Stimulated activated naive CD4-positive, alpha-beta T cell treated with Interleukin-2 at 50 U/mL for 16 hours (primary cell): ENCODE results near the gene BANK1.

ENCODE experiments used
- DNase-seq: peaks from one replicate; lab custom pipeline; 2025; lab: John Stamatoyannopoulos, UW

BANK1 gene

GRCh38 chr4:101823864-101824263 lies 33.3 kb downstream of the BANK1 start:
- no peak for DNase-seq

DNA sequence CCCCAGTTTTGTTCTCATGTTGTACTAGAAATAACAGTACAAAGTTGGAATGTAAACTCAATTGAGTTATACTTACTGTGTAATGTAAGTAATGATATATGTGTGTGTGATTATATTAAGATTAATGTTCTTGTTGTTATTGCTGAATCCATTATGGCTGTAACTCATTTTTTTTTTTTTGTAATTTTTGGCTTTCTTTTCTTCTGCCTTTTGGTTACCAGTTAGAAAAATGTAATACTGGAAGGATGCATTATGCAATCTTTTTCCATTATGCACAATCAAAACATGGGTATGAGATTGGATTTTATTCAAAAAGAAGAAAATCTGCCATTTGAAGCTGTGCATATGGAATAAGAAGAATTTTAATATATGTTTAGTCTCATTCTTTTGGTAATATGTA lies 34.0 kb downstream of the BANK1 start:
- no peak for DNase-seq

DNA sequence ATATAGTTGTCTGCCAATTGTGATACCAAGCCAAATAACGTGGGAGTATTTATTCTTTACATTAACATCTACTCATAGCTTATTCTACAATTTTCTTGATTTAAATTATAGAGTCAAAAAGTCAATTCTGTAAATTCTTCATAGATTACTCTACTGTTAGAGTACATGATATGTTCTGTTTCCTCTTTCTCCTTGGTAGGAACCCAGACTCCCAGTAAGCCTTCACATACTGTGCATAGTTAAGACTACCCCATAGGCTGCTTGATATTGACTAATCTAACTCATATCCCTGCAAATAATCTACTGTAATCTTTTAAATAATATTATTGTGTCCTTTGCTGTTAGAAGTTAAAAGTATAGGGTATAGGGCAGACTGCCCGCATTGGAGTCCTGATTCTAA lies 35.4 kb downstream of the BANK1 start:
- no peak for DNase-seq

DNA sequence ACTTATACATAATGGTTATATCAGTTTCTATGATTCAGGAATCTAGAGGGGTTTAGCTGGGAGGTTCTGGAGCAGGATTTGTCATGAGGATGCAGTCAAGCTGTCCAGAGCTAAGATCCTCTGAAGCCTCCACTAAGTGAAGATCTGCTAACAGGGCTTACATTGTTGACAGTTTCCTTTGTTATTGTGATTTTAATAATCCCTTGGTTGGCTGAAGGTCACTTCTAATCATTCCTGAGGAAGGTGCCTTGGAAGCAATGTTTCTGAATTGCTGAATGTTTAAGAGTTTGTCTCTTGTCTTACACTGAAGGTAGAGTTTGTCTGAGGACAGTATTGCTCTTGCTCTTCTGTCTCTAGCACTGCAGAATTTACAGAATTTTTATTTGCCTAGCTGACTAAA lies 41.3 kb downstream of the BANK1 start:
- no peak for DNase-seq

GRCh38 chr4:101833480-101833879 lies 43.0 kb downstream of the BANK1 start:
- DNase-seq: no peak

- no peak for DNase-seq
Measured at GRCh38 chr4:101835121-101835904, 44.8 kb downstream of the BANK1 start.

DNA sequence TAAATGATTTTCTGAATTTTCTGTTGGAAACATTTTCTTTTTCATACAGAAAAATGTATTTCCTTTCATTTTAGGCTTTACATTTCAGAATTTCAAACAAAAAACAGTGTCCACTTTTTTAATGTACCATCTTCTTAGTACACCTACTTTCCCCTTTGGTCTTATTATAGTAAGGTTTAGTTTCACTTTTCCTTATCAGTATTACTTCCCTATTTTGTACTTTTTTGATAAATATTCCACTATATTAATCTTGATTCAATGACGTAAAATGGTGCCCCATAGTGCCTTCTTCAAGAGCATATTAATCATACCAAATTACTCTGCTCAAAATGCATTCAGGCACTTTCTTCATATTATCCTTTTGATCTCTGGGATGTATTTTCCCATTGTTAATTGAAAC lies 52.5 kb downstream of the BANK1 start:
- DNase-seq: no peak

DNA sequence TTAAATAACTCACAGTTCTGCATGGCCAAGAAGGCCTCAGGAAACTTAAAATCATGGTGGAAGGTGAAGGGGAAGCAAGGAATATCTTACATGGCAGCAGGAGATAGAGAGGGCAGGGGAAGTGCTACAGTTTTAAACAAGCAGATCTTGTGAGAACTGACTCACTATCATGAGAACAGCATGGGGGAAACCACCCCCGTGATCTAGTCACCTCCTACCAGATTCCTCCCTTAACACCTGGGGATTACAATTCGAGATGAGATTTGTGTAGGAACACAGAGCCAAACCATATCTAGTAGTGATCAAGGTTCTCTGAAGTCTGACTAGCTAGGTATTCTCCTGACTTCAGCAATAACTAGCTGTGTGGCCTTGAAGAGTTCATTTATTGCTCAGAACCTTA lies 56.0 kb downstream of the BANK1 start:
- DNase-seq: no peak

DNA sequence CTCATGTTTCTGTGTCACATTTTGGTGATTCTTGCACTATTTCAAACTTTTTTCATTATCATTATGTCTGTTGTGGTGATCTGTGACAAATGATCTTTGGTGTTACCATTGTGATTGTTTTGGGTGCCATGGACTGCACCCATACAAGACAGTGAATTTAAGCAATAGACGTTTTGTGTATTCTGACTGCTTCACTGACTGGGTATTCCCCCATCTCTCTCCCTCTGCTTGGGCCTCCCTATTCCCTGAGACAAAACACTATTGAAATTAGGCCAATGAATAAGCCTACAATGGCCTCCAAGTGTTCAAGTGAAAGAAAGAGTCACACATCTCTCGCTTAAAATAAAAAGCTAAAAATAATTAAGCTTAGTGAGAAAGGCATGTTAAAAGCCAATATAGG lies 60.2 kb downstream of the BANK1 start:
- DNase-seq: no peak

DNA sequence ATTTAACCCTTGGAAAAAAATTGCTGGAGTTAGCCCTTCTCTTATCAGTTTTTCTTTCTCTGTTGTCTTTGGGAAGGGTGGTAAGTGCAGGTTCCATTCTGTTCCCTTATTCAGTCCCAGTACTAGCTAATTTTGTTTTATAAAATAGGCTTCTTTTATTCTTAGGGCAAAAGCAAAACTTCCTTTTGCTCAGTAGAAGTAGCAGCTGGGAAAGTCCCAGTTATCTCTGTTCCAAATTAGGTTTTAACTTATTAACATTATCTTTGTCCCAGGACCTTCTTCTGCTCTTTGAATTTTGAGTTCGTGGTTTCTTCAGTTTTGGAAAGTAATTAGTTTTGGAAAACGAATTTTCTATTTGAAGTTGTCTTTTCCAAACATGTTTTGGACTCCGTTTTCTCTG lies 61.1 kb downstream of the BANK1 start:
- DNase-seq: no peak

DNA sequence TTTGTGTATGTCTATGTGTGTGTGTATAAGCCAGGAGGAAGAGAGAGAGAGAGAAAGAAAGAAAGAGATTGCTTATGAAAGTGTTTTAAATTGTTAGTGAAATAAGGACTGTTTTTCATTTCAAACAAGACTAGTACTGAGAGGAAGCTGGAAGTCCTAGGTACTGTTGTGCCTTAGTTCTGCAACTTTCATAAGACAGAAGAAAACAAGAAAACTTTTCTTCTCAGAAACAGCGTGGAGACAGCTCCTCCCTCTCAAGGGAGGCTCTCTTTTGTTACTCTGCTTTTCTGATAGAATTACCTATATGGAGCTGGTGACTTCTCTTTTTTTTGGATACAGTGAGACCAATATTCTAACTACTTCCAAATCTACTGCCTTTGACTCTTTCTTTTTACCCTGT lies 62.5 kb downstream of the BANK1 start:
- DNase-seq: no peak

GRCh38 chr4:101853691-101854090 lies 63.2 kb downstream of the BANK1 start:
- DNase-seq: no peak

- no peak for DNase-seq
Measured at GRCh38 chr4:101855239-101855638, 64.7 kb downstream of the BANK1 start.

GRCh38 chr4:101856149-101856548 lies 65.6 kb downstream of the BANK1 start:
- DNase-seq: no peak

GRCh38 chr4:101857176-101857575 lies 66.6 kb downstream of the BANK1 start:
- no peak for DNase-seq

- DNase-seq: no peak
Measured at GRCh38 chr4:101858641-101859040, 68.1 kb downstream of the BANK1 start.

DNA sequence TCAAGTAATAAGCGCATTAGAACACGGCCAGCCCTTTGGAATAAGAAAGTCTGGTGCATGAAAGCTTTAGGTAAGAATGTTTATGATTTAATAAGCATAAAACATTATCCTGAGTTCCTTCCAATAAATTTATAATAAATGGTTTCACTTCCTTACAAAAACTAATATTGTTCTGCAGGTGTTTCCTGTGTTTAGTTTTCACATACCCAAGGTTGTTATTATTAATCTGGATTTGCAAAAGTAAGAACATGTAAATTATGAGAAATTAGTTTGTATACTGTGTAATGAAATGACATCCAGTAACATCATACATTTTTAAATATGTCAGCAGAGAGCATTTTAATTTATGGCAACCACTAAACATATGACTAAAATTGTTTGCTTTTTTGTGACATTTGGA lies 72.1 kb downstream of the BANK1 start:
- no peak for DNase-seq

GRCh38 chr4:101864660-101865059 lies 74.1 kb downstream of the BANK1 start:
- DNase-seq: no peak

- no peak for DNase-seq
Measured at GRCh38 chr4:101865501-101866062, 75.1 kb downstream of the BANK1 start.

- DNase-seq: no peak
Measured at GRCh38 chr4:101870874-101871273, 80.3 kb downstream of the BANK1 start.

DNA sequence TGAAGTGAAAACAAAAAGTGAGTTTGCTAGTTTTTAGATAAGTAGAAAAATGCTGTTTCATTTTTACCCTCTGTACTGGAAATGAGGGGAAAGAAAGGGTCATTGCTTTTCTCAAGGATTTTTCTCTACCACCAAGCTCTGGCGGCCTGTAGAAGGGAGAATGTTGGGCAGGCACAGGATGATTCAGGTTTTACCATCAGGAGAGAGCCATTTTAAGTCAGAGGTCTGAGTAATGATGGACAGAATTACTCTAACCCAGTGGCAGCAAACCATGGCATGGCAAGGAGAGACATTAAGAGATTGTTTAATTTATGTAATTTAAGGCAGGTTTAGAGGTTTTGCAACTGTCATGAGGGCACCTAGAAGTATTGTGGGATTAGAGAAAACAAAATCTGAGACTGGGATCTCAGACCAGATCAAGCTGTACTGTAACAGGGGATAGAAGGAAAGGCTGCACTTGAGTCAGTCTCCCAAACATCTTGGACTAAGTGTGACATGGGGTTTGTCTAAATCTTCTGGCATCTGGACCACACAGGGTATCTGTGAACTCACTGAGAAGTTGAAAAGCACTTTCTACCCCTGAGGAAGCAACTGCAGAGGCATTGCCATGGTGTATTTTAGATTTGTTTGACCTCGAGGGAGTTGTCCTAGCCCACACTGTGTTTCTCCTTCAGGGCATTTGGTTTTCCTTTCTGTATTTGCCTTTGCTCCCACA lies 81.6 kb downstream of the BANK1 start:
- DNase-seq: no peak

DNA sequence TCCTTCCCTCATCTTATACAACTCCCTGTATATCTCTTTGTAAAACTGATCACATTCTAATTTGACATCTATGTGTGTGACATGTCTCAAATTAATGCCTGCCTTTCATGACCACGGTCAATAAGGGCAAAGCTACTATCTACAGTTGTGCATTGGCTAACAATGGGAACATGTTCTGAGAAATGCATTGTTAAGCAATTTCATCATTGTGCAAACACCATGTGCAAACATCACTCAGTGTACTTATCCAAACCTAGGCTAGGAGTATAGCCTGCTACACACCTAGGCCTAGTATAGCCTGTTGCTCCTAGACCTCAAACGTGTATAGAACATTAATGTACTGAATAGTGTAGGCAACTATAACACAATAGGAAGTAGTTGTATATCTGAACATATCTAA lies 95.0 kb downstream of the BANK1 start:
- DNase-seq: no peak

DNA sequence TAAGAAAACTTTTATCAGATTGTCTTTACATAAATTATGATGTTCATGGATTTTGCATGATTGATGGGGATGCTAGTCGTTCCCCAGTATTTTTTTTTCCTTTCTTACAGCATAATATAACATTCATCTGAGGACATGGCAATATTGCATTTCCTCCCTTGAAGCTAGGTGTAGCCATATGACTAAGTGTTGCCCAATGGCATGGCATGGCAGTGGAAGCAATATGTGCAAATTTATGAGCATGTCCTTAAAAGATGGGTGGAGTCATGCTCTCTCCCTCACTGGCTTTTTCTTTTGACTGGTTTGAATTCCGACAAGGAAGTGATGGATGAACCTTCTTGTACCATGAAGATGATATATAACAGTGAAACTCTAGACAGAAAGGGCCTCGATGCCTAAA lies 96.3 kb downstream of the BANK1 start:
- DNase-seq: no peak
